Calu3 (cell line): ENCODE results near the gene PRKAA2. TPM values are rescaled to one million over a fixed set of nuclear protein-coding genes. Genes with fewer than 3 reads are reported as not detected.

Experiments used
- BruUV-seq: library from RNA; stranded (reverse); fragments of 400-500 nt; replicated peaks from 2 replicates; lab custom pipeline; 2021; lab: Mats Ljungman, UMichigan
- CTCF ChIA-PET: fragments of 300-600 bp; sonication (Branson Sonifier 250); formaldehyde crosslinking; loops from one replicate; lab custom pipeline; 2022; ENCODE audit warnings: antibody characterized with exemption; lab: Charles Lee
- DNase-seq: peaks from one replicate; pipeline ENCODE4 v3.0.0; 2022
- H3K27ac Mint-ChIP-seq: one replicate; pipeline ENCODE4 v1.8.0; 2022; ENCODE audit warnings: mixed read lengths; ENCODE audit not compliant: unreplicated experiment
- H3K27me3 Mint-ChIP-seq: one replicate; pipeline ENCODE4 v1.8.0; 2022; ENCODE audit warnings: mixed read lengths; ENCODE audit not compliant: unreplicated experiment
- H3K36me3 Mint-ChIP-seq: one replicate; pipeline ENCODE4 v1.8.0; 2022; ENCODE audit warnings: mild to moderate bottlenecking, moderate library complexity, mixed read lengths; ENCODE audit not compliant: insufficient read depth, unreplicated experiment
- H3K4me1 Mint-ChIP-seq: one replicate; pipeline ENCODE4 v1.8.0; 2022; ENCODE audit warnings: mild to moderate bottlenecking, low read depth, mixed read lengths; ENCODE audit not compliant: unreplicated experiment
- H3K4me3 Mint-ChIP-seq: one replicate; pipeline ENCODE4 v1.8.0; 2022; ENCODE audit warnings: mild to moderate bottlenecking, low read depth, moderate library complexity, mixed read lengths; ENCODE audit not compliant: unreplicated experiment
- H3K9me3 Mint-ChIP-seq: one replicate; pipeline ENCODE4 v1.8.0; 2022; ENCODE audit warnings: low read depth, mixed read lengths; ENCODE audit not compliant: unreplicated experiment
- intact Hi-C: fragments of 100-400 bp; cut with micrococcal nuclease; formaldehyde crosslinking; loops from one replicate; pipeline ENCODE4 v1.10.0; 2022; ENCODE audit not compliant: unreplicated experiment
- total RNA-seq: library from RNA; stranded (reverse); gene quantifications from 2 replicates; pipeline ENCODE4 v1.2.3, GENCODE V29; 2022
- TF ChIP-seq, protein P1 (sequence below): fragments of 200-600 bp; IDR thresholded peaks from one replicate; pipeline ENCODE4 v1.8.0; 2022; ENCODE audit warnings: antibody characterized with exemption; ENCODE audit not compliant: unreplicated experiment

The PRKAA2 gene
- total RNA-seq, 1 experiment from 2014 or later = 9.7 TPM

DNA sequence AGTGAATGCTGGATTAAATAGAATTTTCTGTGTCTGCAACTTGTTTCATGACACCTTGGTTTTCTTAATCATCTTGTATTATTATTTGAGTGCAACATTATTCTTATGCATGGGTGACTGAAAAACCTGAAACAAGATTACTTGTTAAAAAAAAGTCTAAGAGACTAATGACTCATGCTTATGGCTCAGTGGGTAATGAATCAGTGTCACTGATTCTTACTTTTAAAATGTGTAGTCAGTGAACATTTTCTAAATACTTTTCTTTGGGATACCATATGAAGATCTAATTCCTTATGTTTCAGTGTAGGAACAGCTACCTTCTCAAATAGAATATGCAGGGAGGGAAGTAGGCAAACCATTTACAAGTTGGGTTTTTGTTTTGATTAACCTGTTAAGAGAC is 65.5 kb downstream of the PRKAA2 start:
- Mint-ChIP-seq H3K4me1 (no peaks in the 10 kb centered on the region), H3K27ac (no peak overlapping the region), H3K36me3 (no peaks in the 10 kb centered on the region), H3K27me3 (no peaks in the 10 kb centered on the region), H3K9me3 (no peaks in the 10 kb centered on the region), H3K4me3 (no peak overlapping the region)
- TF ChIP-seq, protein P1, sequence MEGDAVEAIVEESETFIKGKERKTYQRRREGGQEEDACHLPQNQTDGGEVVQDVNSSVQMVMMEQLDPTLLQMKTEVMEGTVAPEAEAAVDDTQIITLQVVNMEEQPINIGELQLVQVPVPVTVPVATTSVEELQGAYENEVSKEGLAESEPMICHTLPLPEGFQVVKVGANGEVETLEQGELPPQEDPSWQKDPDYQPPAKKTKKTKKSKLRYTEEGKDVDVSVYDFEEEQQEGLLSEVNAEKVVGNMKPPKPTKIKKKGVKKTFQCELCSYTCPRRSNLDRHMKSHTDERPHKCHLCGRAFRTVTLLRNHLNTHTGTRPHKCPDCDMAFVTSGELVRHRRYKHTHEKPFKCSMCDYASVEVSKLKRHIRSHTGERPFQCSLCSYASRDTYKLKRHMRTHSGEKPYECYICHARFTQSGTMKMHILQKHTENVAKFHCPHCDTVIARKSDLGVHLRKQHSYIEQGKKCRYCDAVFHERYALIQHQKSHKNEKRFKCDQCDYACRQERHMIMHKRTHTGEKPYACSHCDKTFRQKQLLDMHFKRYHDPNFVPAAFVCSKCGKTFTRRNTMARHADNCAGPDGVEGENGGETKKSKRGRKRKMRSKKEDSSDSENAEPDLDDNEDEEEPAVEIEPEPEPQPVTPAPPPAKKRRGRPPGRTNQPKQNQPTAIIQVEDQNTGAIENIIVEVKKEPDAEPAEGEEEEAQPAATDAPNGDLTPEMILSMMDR = no peak
- CTCF ChIA-PET = no interaction called here
- intact Hi-C loops = loop anchor here (2.0 to 5.0 kb wide), 2 partner anchors 92 to 1424 kb away; no protein-coding TSS in a partner anchor
- BruUV-seq = no TSS peak
- DNase-seq = no peak

GRCh38 chr1:56712150-56712549 is 67.0 kb downstream of the PRKAA2 start:
- intact Hi-C loops = loop anchor here (5.0 kb wide), 1 partner anchor 90 kb away; no protein-coding TSS in a partner anchor
- Mint-ChIP-seq H3K4me3 (no peak overlapping the region), H3K9me3 (no peaks in the 10 kb centered on the region), H3K4me1 (no peaks in the 10 kb centered on the region), H3K27me3 (no peaks in the 10 kb centered on the region), H3K27ac (no peak overlapping the region), H3K36me3 (no peaks in the 10 kb centered on the region)
- no peak for DNase-seq
- TF ChIP-seq, protein P1 = no peak
- CTCF ChIA-PET = no interaction called here
- no TSS peak for BruUV-seq

DNA sequence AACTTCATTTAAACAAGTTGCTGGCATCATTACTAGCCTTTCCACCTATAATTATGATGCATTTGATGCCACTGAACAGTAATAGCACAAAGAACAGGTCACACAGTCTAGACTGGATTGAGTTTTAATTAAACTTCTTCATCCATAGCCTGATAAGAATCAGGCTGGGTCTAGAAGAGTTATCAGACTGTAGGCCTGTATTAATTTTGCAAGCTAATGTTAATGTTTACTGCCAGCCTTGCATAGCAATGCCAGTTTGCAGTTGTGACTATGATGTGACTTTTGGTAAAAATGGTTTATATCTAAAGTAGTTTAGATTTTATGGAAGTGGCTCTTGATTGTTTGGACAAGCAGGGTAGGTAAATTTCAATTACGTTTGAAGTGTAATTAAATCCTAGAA is 68.0 kb downstream of the PRKAA2 start:
- no peak overlapping the region for H3K4me3 Mint-ChIP-seq
- no peaks in the 10 kb centered on the region for H3K36me3 Mint-ChIP-seq
- intact Hi-C loops = loop anchor here (5.0 kb wide), 1 partner anchor 89 kb away; no protein-coding TSS in a partner anchor
- H3K27ac Mint-ChIP-seq = no peak overlapping the region
- no TSS peak for BruUV-seq
- no peaks in the 10 kb centered on the region for H3K9me3 Mint-ChIP-seq
- H3K4me1 Mint-ChIP-seq = no peaks in the 10 kb centered on the region
- no peaks in the 10 kb centered on the region for H3K27me3 Mint-ChIP-seq
- TF ChIP-seq, protein P1 = no peak
- CTCF ChIA-PET = no interaction called here
- DNase-seq = no peak

- H3K36me3 Mint-ChIP-seq = no peaks in the 10 kb centered on the region
- no peaks in the 10 kb centered on the region for H3K9me3 Mint-ChIP-seq
- intact Hi-C loops = no loop called here
- CTCF ChIA-PET = no interaction called here
- H3K27me3 Mint-ChIP-seq = no peaks in the 10 kb centered on the region
- no peak overlapping the region for H3K27ac Mint-ChIP-seq
- no peaks in the 10 kb centered on the region for H3K4me1 Mint-ChIP-seq
- TF ChIP-seq, protein P1 = no peak
- no peak for DNase-seq
- BruUV-seq = no TSS peak
- H3K4me3 Mint-ChIP-seq = no peak overlapping the region
Observed at GRCh38 chr1:56715156-56715555, 70.0 kb downstream of the PRKAA2 start.
